HUES64 (cell line): ENCODE data around the gene GPR31.

ENCODE experiments used
- H3K27ac ChIP-seq: 2 replicates; pipeline ENCODE4 v1.7.0; 2013; ENCODE audit warnings: low read depth, low read length, inconsistent platforms
- H3K27me3 ChIP-seq: 2 replicates; pipeline ENCODE4 v1.6.1; 2013; ENCODE audit warnings: mild to moderate bottlenecking, low read length; ENCODE audit not compliant: insufficient read depth
- H3K36me3 ChIP-seq: 2 replicates; pipeline ENCODE4 v1.6.1; 2013; ENCODE audit warnings: mild to moderate bottlenecking, low read length; ENCODE audit not compliant: insufficient read depth
- H3K4me1 ChIP-seq: 2 replicates; pipeline ENCODE4 v1.6.1; 2013; ENCODE audit warnings: mild to moderate bottlenecking, low read length, moderate library complexity; ENCODE audit not compliant: insufficient read depth
- H3K4me3 ChIP-seq: 2 replicates; pipeline ENCODE4 v1.5.1; 2013; ENCODE audit warnings: mild to moderate bottlenecking, low read length, moderate library complexity
- H3K9ac ChIP-seq: 2 replicates; pipeline ENCODE4 v1.6.1; 2013; ENCODE audit warnings: mild to moderate bottlenecking, low read depth, low read length
- H3K9me3 ChIP-seq: 2 replicates; pipeline ENCODE4 v1.6.1; 2013; ENCODE audit warnings: low read depth, low read length; ENCODE audit not compliant: insufficient read depth
- WGBS: fragments of 150-250, 120-280 bp; methylation state at CpG from one replicate; pipeline ENCODE4 v1.1.7; 2013; ENCODE audit warnings: missing lambda C conversion rate; 5-methylcytosine and 5-hydroxymethylcytosine counted together

Gene GPR31

GRCh38 chr6:167124753-167125152, 33.0 kb downstream of the GPR31 start:
- WGBS: 94% methylated on average over 5 of the region's 5 CpGs
- H3K27ac ChIP-seq: no peak overlapping the region
- H3K36me3 ChIP-seq: no peaks in the 10 kb centered on the region
- H3K27me3 ChIP-seq: no peaks in the 10 kb centered on the region
- no peaks in the 10 kb centered on the region for H3K4me1 ChIP-seq
- H3K9me3 ChIP-seq: peaks cover 3% of the 10 kb centered on the region; the same call in 1 of the 2 replicates
- no peak overlapping the region for H3K4me3 ChIP-seq
- H3K9ac ChIP-seq: no peak overlapping the region

GRCh38 chr6:167122827-167123657, 34.7 kb downstream of the GPR31 start, which contains the start of gene CCR6:
Gene CCR6, plus strand, starts transcription at chr6:167123096. Its CDS starts 13,039 bp downstream, at chr6:167136135.
- Histone ChIP-seq H3K9ac (no peak within 1 kb of the TSS), H3K9me3 (peaks cover 3% of the 10 kb centered on the region; the same call in 1 of the 2 replicates), H3K36me3 (no peaks in the 10 kb centered on the region), H3K27ac (no peak within 1 kb of the TSS), H3K4me1 (no peaks in the 10 kb centered on the region), H3K4me3 (no peak within 1 kb of the TSS), H3K27me3 (no peaks in the 10 kb centered on the region)
- WGBS: 92% methylated on average over 8 of the region's 8 CpGs

- H3K9me3 ChIP-seq: peaks cover 3% of the 10 kb centered on the region; the same call in 1 of the 2 replicates
- H3K4me3 ChIP-seq: no peak overlapping the region
- H3K36me3 ChIP-seq: no peaks in the 10 kb centered on the region
- no peaks in the 10 kb centered on the region for H3K27me3 ChIP-seq
- WGBS: 94% methylated on average over 23 of the region's 23 CpGs
- H3K4me1 ChIP-seq: no peaks in the 10 kb centered on the region
- H3K27ac ChIP-seq: no peak overlapping the region
- H3K9ac ChIP-seq: no peak overlapping the region
Measured at GRCh38 chr6:167122041-167122826, 35.5 kb downstream of the GPR31 start.

GRCh38 chr6:167121335-167121841, 36.4 kb downstream of the GPR31 start:
- Histone ChIP-seq H3K9ac (no peak overlapping the region), H3K9me3 (peaks cover 3% of the 10 kb centered on the region; the same call in 1 of the 2 replicates), H3K36me3 (no peaks in the 10 kb centered on the region), H3K27me3 (no peaks in the 10 kb centered on the region), H3K27ac (no peak overlapping the region), H3K4me3 (no peak overlapping the region), H3K4me1 (peaks cover under 1% of the 10 kb centered on the region; the same call in 1 of the 2 replicates)
- WGBS: 90% methylated on average over 8 of the region's 8 CpGs

GRCh38 chr6:167120583-167120903, 37.2 kb downstream of the GPR31 start:
- no peaks in the 10 kb centered on the region for H3K27me3 ChIP-seq
- H3K4me1 ChIP-seq: peaks cover 3% of the 10 kb centered on the region; the same call in 1 of the 2 replicates
- no peak overlapping the region for H3K4me3 ChIP-seq
- WGBS: 100% methylated on average over 1 of the region's 1 CpG
- H3K9me3 ChIP-seq: peaks cover 3% of the 10 kb centered on the region; the same call in 1 of the 2 replicates
- H3K36me3 ChIP-seq: no peaks in the 10 kb centered on the region
- H3K9ac ChIP-seq: no peak overlapping the region
- H3K27ac ChIP-seq: no peak overlapping the region

- H3K4me1 ChIP-seq: peaks cover 3% of the 10 kb centered on the region; the same call in 1 of the 2 replicates
- no peaks in the 10 kb centered on the region for H3K36me3 ChIP-seq
- 96% methylated on average over 6 of the region's 8 CpGs for WGBS
Measured at GRCh38 chr6:167119670-167120582, 37.9 kb downstream of the GPR31 start.

GRCh38 chr6:167118839-167119238, 38.9 kb downstream of the GPR31 start:
- Histone ChIP-seq H3K27ac (no peak overlapping the region), H3K4me3 (no peak overlapping the region), H3K4me1 (peaks cover 3% of the 10 kb centered on the region; the same call in 1 of the 2 replicates), H3K9me3 (peaks cover 3% of the 10 kb centered on the region; the same call in 1 of the 2 replicates), H3K36me3 (no peaks in the 10 kb centered on the region), H3K9ac (no peak overlapping the region), H3K27me3 (no peaks in the 10 kb centered on the region)
- WGBS: 95% methylated on average over 12 of the region's 12 CpGs

More at GRCh38 chr6:167119670-167120582, 37.9 kb downstream of the GPR31 start:
- Histone ChIP-seq H3K9ac (no peak overlapping the region), H3K27ac (no peak overlapping the region), H3K27me3 (no peaks in the 10 kb centered on the region), H3K4me3 (no peak overlapping the region), H3K9me3 (peaks cover 3% of the 10 kb centered on the region; the same call in 1 of the 2 replicates)

- Histone ChIP-seq H3K36me3 (no peaks in the 10 kb centered on the region), H3K9ac (no peak overlapping the region), H3K4me3 (no peak overlapping the region), H3K9me3 (peaks cover 3% of the 10 kb centered on the region; the same call in 1 of the 2 replicates), H3K27ac (no peak overlapping the region), H3K27me3 (no peaks in the 10 kb centered on the region), H3K4me1 (peaks cover 3% of the 10 kb centered on the region; the same call in 1 of the 2 replicates)
- WGBS: 92% methylated on average over 7 of the region's 7 CpGs
Measured at GRCh38 chr6:167118006-167118405, 39.8 kb downstream of the GPR31 start.

GRCh38 chr6:167116838-167117228, 40.9 kb downstream of the GPR31 start:
- 90% methylated on average over 14 of the region's 14 CpGs for WGBS
- Histone ChIP-seq H3K9ac (no peak overlapping the region), H3K4me1 (peaks cover 3% of the 10 kb centered on the region; the same call in 1 of the 2 replicates), H3K27me3 (no peaks in the 10 kb centered on the region), H3K4me3 (no peak overlapping the region), H3K27ac (no peak overlapping the region), H3K36me3 (no peaks in the 10 kb centered on the region), H3K9me3 (peaks cover 3% of the 10 kb centered on the region; the same call in 1 of the 2 replicates)

- Histone ChIP-seq H3K9ac (no peak overlapping the region), H3K9me3 (peaks cover 3% of the 10 kb centered on the region; the same call in 1 of the 2 replicates), H3K4me3 (no peak overlapping the region), H3K27ac (no peak overlapping the region), H3K4me1 (peaks cover 3% of the 10 kb centered on the region; the same call in 1 of the 2 replicates), H3K36me3 (no peaks in the 10 kb centered on the region), H3K27me3 (no peaks in the 10 kb centered on the region)
- WGBS: 78% methylated on average over 25 of the region's 25 CpGs
Measured at GRCh38 chr6:167116109-167116837, 41.5 kb downstream of the GPR31 start.
